ENCODE measurements around the gene PDIA3. TPM values are rescaled to one million over a fixed set of nuclear protein-coding genes. Genes with fewer than 3 reads are reported as not detected.
"Not testable (repeated sequence)": the region's sequence is repeated elsewhere in the genome, so short reads cannot be mapped to it uniquely, and the experiment has no call there.

The PDIA3 gene
- total RNA-seq, 4 donors from 2014 or later: 68.0 to 107 (median 96.3) TPM

- no peak for DNase-seq (ENCODE audit: low spot score in 2 of 2)
- H3K4me3 ChIP-seq (ENCODE audit: low read depth, poor library complexity, severe bottlenecking): no peak overlapping the region
- WGBS, 2 donors: 84 to 86% methylated on average over 3 of the region's 3 CpGs
- intact Hi-C loops (cut with DNase I; ENCODE audit: low total_unique reads): no loop called here
- TF ChIP-seq POLR2A (IDR thresholded peaks at IDR 0.05) (no peak), CTCF (IDR thresholded peaks at IDR 0.05) (no peak)
These were observed 50.3 kb downstream of the PDIA3 start for GRCh38 chr15:43796566-43796965.

GRCh38 chr15:43799209-43799944 is 53.1 kb downstream of the PDIA3 start:
- H3K4me3 ChIP-seq (ENCODE audit: low read depth, poor library complexity, severe bottlenecking): no peak overlapping the region
- intact Hi-C loops (cut with DNase I; ENCODE audit: low total_unique reads): no loop called here
- WGBS, 2 donors: 82% methylated on average over 16 of the region's 16 CpGs
- no peak for DNase-seq (ENCODE audit: low spot score in 2 of 2)
- no peak for TF ChIP-seq POLR2A (IDR thresholded peaks at IDR 0.05)
- TF ChIP-seq CTCF (IDR thresholded peaks at IDR 0.05): no peak

GRCh38 chr15:43799945-43800285 is 53.7 kb downstream of the PDIA3 start, which contains the start of gene SERINC4:
SERINC4 (minus strand) TSS chr15:43800220; CDS start chr15:43799986, 234 bp downstream.
- WGBS, 2 donors: 75 to 82% methylated on average over 4 to 8 of the region's 8 CpGs
- TF ChIP-seq POLR2A (IDR thresholded peaks at IDR 0.05) (no peak), CTCF (IDR thresholded peaks at IDR 0.05) (no peak)
- peak within 1 kb of the TSS; percentile 91 for H3K4me3 ChIP-seq (ENCODE audit: low read depth, poor library complexity, severe bottlenecking)
- intact Hi-C loops (cut with DNase I; ENCODE audit: low total_unique reads): no loop called here
- no peak for DNase-seq (ENCODE audit: low spot score in 2 of 2)

GRCh38 chr15:43800286-43801141 is 54.3 kb downstream of the PDIA3 start, which contains the start of gene HYPK:
HYPK (plus strand) TSS chr15:43800599; CDS start chr15:43800623, 24 bp downstream.
- intact Hi-C loops (cut with DNase I; ENCODE audit: low total_unique reads): no loop called here
- DNase-seq (ENCODE audit: low spot score in 2 of 2): peak; percentile 95 to 99
- TF ChIP-seq CTCF (IDR thresholded peaks at IDR 0.05): no peak
- no peak for TF ChIP-seq POLR2A (IDR thresholded peaks at IDR 0.05)
- 6 to 7% methylated on average over 44 of the region's 44 CpGs for whole genome bisulfite sequencing, 2 donors
- peak within 1 kb of the TSS; percentile 91 for H3K4me3 ChIP-seq (ENCODE audit: low read depth, poor library complexity, severe bottlenecking)

- intact Hi-C loops (cut with DNase I; ENCODE audit: low total_unique reads); H3K4me3 ChIP-seq (ENCODE audit: low read depth, poor library complexity, severe bottlenecking); DNase-seq (ENCODE audit: low spot score in 2 of 2): not testable (repeated sequence)
- WGBS, 2 donors: 95 to 97% methylated on average over 7 of the region's 7 CpGs
These were observed 56.4 kb downstream of the PDIA3 start for GRCh38 chr15:43802676-43803075.

- DNase-seq (ENCODE audit: low spot score in 2 of 2): no peak
- WGBS, 2 donors: 95 to 96% methylated on average over 5 of the region's 5 CpGs
- no peak for TF ChIP-seq POLR2A (IDR thresholded peaks at IDR 0.05)
- TF ChIP-seq CTCF (IDR thresholded peaks at IDR 0.05): no peak
- no peak overlapping the region for H3K4me3 ChIP-seq (ENCODE audit: low read depth, poor library complexity, severe bottlenecking)
- intact Hi-C loops (cut with DNase I; ENCODE audit: low total_unique reads): no loop called here
These were observed 62.3 kb downstream of the PDIA3 start for GRCh38 chr15:43808435-43808950.
